ENCODE data around the gene CCDC142. TPM values are rescaled to one million over a fixed set of nuclear protein-coding genes. Genes with fewer than 3 reads are reported as not detected.

Gene CCDC142
- total and polyA plus RNA-seq, 9 of the 15 experiments (the other 6 are each of a cell fraction or from before 2014, with no cell fraction given), result 0.55 to 11.7 (median 7.2) TPM

DNA sequence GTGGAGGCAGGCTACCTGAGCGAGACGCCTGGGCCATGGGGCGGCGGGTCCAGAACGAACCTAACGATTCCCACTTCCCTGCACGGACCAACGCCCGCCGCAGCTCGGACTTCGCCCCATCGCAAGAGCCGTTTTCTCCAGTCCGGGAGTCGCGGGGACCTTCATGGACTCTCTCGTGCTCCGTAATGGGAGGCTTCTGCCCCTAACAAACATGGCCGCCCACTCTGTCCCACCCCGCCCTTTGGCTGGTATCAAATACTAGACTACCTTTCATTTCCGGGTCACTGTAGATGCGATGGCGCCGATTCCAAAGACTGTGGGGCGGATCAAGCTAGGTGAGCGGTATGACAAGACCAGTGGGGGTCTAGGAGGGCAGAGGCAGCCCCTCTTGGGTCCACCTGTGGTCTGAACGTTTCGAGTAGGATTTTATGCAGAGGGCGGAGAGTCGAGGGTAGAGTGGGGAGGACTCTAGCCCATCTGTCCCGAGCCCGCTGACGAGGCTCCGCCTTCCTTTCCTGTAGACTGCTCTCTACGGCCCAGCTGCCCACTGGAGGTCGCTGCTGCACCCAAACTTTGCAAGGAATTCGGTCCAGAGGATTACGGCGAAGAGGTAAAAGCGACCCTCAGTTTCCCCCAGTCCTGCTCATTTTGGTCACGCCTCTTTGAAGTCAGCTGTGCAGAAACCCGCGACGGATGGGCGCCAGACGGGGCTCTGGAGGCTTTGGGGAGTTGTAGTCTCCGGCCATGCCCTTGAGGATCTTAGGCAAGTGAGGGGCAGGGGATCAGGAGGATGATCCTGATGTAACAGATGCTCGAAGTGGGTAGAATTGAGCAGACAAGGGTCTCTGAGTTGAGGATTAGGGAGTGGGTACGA is at the start of gene CCDC142, which contains the start of gene TTC31 (continued):
- TF ChIP-seq FOS (IDR thresholded peaks at IDR 0.05; ENCODE audit: extremely low read depth, insufficient read length), result no peak
- peak; percentile 81; the same call in 1 of the 2 replicates for TF ChIP-seq CTBP1 (IDR thresholded peaks at IDR 0.05; ENCODE audit: borderline replicate concordance)
- no peak for TF ChIP-seq KAT8 (IDR thresholded peaks at IDR 0.05; ENCODE audit: low read depth)
- TF ChIP-seq, protein P1, sequence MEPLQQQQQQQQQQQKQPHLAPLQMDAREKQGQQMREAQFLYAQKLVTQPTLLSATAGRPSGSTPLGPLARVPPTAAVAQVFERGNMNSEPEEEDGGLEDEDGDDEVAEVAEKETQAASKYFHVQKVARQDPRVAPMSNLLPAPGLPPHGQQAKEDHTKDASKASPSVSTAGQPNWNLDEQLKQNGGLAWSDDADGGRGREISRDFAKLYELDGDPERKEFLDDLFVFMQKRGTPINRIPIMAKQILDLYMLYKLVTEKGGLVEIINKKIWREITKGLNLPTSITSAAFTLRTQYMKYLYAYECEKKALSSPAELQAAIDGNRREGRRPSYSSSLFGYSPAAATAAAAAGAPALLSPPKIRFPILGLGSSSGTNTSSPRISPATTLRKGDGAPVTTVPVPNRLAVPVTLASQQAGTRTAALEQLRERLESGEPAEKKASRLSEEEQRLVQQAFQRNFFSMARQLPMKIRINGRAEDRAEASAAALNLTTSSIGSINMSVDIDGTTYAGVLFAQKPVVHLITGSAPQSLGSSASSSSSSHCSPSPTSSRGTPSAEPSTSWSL (CRISPR knock-in tag; IDR thresholded peaks at IDR 0.05; ENCODE audit: borderline replicate concordance), result no peak
- TF ChIP-seq GABPB1 (CRISPR knock-in tag; IDR thresholded peaks at IDR 0.05), result peak; percentile 98
- TF ChIP-seq, protein P2, sequence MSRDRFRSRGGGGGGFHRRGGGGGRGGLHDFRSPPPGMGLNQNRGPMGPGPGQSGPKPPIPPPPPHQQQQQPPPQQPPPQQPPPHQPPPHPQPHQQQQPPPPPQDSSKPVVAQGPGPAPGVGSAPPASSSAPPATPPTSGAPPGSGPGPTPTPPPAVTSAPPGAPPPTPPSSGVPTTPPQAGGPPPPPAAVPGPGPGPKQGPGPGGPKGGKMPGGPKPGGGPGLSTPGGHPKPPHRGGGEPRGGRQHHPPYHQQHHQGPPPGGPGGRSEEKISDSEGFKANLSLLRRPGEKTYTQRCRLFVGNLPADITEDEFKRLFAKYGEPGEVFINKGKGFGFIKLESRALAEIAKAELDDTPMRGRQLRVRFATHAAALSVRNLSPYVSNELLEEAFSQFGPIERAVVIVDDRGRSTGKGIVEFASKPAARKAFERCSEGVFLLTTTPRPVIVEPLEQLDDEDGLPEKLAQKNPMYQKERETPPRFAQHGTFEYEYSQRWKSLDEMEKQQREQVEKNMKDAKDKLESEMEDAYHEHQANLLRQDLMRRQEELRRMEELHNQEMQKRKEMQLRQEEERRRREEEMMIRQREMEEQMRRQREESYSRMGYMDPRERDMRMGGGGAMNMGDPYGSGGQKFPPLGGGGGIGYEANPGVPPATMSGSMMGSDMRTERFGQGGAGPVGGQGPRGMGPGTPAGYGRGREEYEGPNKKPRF (IDR thresholded peaks at IDR 0.05; ENCODE audit: low read depth, low read length), result no peak
- TF ChIP-seq SRSF3 (IDR thresholded peaks at IDR 0.05; ENCODE audit: insufficient read depth, low read length), result no peak
- TF ChIP-seq TCF15 (CRISPR knock-in tag; IDR thresholded peaks at IDR 0.05), result no peak
- peak; percentile 54 for TF ChIP-seq HMGN3 (IDR thresholded peaks at IDR 0.05; ENCODE audit: borderline replicate concordance, extremely low read depth, insufficient read length, low read depth, low read length)
- no peak for TF ChIP-seq GTF2F1 (IDR thresholded peaks at IDR 0.05; ENCODE audit: low read depth, low read length)
- TF ChIP-seq MYNN (IDR thresholded peaks at IDR 0.05), result no peak
- no peak for TF ChIP-seq MYNN (CRISPR knock-in tag; IDR thresholded peaks at IDR 0.05)
- peak; percentile 6; the same call in 1 of the 2 replicates for TF ChIP-seq ZNF511 (CRISPR knock-in tag; IDR thresholded peaks at IDR 0.05)
- TF ChIP-seq TEAD4 (IDR thresholded peaks at IDR 0.05; ENCODE audit: low read length), result no peak; the same call in 1 of the 2 replicates
- no peak for TF ChIP-seq TEAD4 (CRISPR knock-in tag; IDR thresholded peaks at IDR 0.05; ENCODE audit: borderline replicate concordance)
- TF ChIP-seq POU5F1 (IDR thresholded peaks at IDR 0.05; ENCODE audit: borderline replicate concordance, low read depth, low read length, partially characterized antibody), result peak; percentile 86
- TF ChIP-seq TEAD1 (CRISPR knock-in tag; IDR thresholded peaks at IDR 0.05), result peak; percentile 27 to 58; a peak in 1 of 4 replicates
- no peak for TF ChIP-seq CGGBP1 (CRISPR knock-in tag; IDR thresholded peaks at IDR 0.05)
- peak; percentile 76 for TF ChIP-seq MTA2 (IDR thresholded peaks at IDR 0.05; ENCODE audit: low read depth)
- no peak; the same call in 1 of the 2 replicates for TF ChIP-seq PREB (CRISPR knock-in tag; IDR thresholded peaks at IDR 0.05)
- peak; percentile 42; the same call in 1 of the 2 replicates for TF ChIP-seq CREB1 (IDR thresholded peaks at IDR 0.05)
- peak; percentile 64 for TF ChIP-seq CREB1 (CRISPR knock-in tag; IDR thresholded peaks at IDR 0.05)

All from K562 (cell line).